Osteoblast (primary cell): ENCODE measurements around the gene CTNNA2. TPM values are rescaled to one million over a fixed set of nuclear protein-coding genes. Genes with fewer than 3 reads are reported as not detected.

Source experiments
- DNase-seq: peaks from one replicate; pipeline ENCODE4 v3.0.0; 2011; ENCODE audit warnings: low spot score, mixed read lengths; ENCODE audit not compliant: insufficient read length; ENCODE audit errors: missing footprints
- H2AFZ ChIP-seq: 2 replicates; pipeline ENCODE4 v1.6.0; 2011; ENCODE audit warnings: mild to moderate bottlenecking, low read length
- H3K27ac ChIP-seq: 2 replicates; pipeline ENCODE4 v1.5.1; 2011; ENCODE audit warnings: mild to moderate bottlenecking, low read depth, low read length, moderate library complexity
- H3K27me3 ChIP-seq: 2 replicates; pipeline ENCODE4 v1.6.0; 2012; ENCODE audit warnings: mild to moderate bottlenecking, control low read depth, inconsistent platforms, low read length, moderate library complexity; ENCODE audit not compliant: insufficient read depth
- H3K36me3 ChIP-seq: 2 replicates; pipeline ENCODE4 v1.5.1; 2011; ENCODE audit warnings: mild to moderate bottlenecking, low read length, control low read depth, moderate library complexity; ENCODE audit not compliant: insufficient read depth
- H3K4me1 ChIP-seq: 2 replicates; pipeline ENCODE4 v1.5.1; 2011; ENCODE audit warnings: mild to moderate bottlenecking, low read length, control low read depth, moderate library complexity; ENCODE audit not compliant: insufficient read depth
- H3K4me2 ChIP-seq: 2 replicates; pipeline ENCODE4 v1.6.0; 2011; ENCODE audit warnings: mild to moderate bottlenecking, low read length; ENCODE audit not compliant: insufficient read depth
- H3K4me3 ChIP-seq: fragments of 200-600 bp; sonication (generic); 3 replicates; pipeline ENCODE4 v1.5.1; 2012; ENCODE audit warnings: mild to moderate bottlenecking, low read length, inconsistent platforms; ENCODE audit not compliant: insufficient read depth
- H3K79me2 ChIP-seq: 2 replicates; pipeline ENCODE4 v1.6.0; 2012; ENCODE audit warnings: mild to moderate bottlenecking, low read length, control low read depth, inconsistent platforms; ENCODE audit not compliant: insufficient read depth
- H3K9me3 ChIP-seq: 2 replicates; pipeline ENCODE4 v1.5.1; 2011; ENCODE audit warnings: low read depth, low read length, control low read depth
- H4K20me1 ChIP-seq: 2 replicates; pipeline ENCODE4 v1.6.0; 2012; ENCODE audit warnings: mild to moderate bottlenecking, low read length, control low read depth; ENCODE audit not compliant: insufficient read depth
- CTCF ChIP-seq: IDR thresholded peaks from 2 replicates; pipeline ENCODE4 v1.5.1; 2011; ENCODE audit warnings: mild to moderate bottlenecking, low read depth, low read length, moderate library complexity; ENCODE audit errors: extremely low read depth
- total RNA-seq: library from RNA; depleted of rRNA; stranded (reverse); fragments of >200 nt; gene quantifications from 2 replicates; pipeline ENCODE4 v1.2.3, GENCODE V29; 2012

The CTNNA2 gene
- total RNA-seq, 1 donor, result not detected

- H3K4me1 ChIP-seq, result no peaks in the 10 kb centered on the region
- DNase-seq, result peak; percentile 13
- H3K9me3 ChIP-seq, result no peaks in the 10 kb centered on the region
- no peak overlapping the region for H3K27ac ChIP-seq
- H3K27me3 ChIP-seq, result no peaks in the 10 kb centered on the region
- H3K4me3 ChIP-seq, result no peak overlapping the region
- TF ChIP-seq CTCF, result no peak
- no peak overlapping the region for H3K4me2 ChIP-seq
- no peaks in the 10 kb centered on the region for H4K20me1 ChIP-seq
- no peaks in the 10 kb centered on the region for H3K79me2 ChIP-seq
- H2AFZ ChIP-seq, result no peak overlapping the region
- H3K36me3 ChIP-seq, result no peaks in the 10 kb centered on the region
Observed at GRCh38 chr2:80126596-80127189, 613.8 kb downstream of the CTNNA2 start.

- no peak for TF ChIP-seq CTCF
- Histone ChIP-seq H3K79me2 (no peaks in the 10 kb centered on the region), H4K20me1 (no peaks in the 10 kb centered on the region), H3K36me3 (no peaks in the 10 kb centered on the region), H3K27me3 (no peaks in the 10 kb centered on the region), H3K4me1 (no peaks in the 10 kb centered on the region), H3K27ac (no peak overlapping the region), H3K4me3 (no peak overlapping the region), H3K4me2 (no peak overlapping the region), H2AFZ (no peak overlapping the region), H3K9me3 (peaks cover 3% of the 10 kb centered on the region)
- no peak for DNase-seq
Observed at GRCh38 chr2:80128080-80128479, 615.2 kb downstream of the CTNNA2 start.

- Histone ChIP-seq H4K20me1 (no peaks in the 10 kb centered on the region), H3K27ac (no peak overlapping the region), H2AFZ (no peak overlapping the region), H3K79me2 (no peaks in the 10 kb centered on the region), H3K4me3 (no peak overlapping the region), H3K36me3 (no peaks in the 10 kb centered on the region), H3K27me3 (no peaks in the 10 kb centered on the region), H3K4me1 (no peaks in the 10 kb centered on the region), H3K4me2 (no peak overlapping the region), H3K9me3 (peaks cover 3% of the 10 kb centered on the region)
- DNase-seq, result no peak
- TF ChIP-seq CTCF, result no peak
Observed at GRCh38 chr2:80132281-80132680, 619.4 kb downstream of the CTNNA2 start.

GRCh38 chr2:80135001-80135400 is 622.1 kb downstream of the CTNNA2 start:
- TF ChIP-seq CTCF, result no peak
- no peaks in the 10 kb centered on the region for H3K27me3 ChIP-seq
- no peak for DNase-seq
- H3K79me2 ChIP-seq, result no peaks in the 10 kb centered on the region
- H3K4me3 ChIP-seq, result no peak overlapping the region
- no peak overlapping the region for H2AFZ ChIP-seq
- peaks cover 3% of the 10 kb centered on the region for H3K9me3 ChIP-seq
- no peak overlapping the region for H3K4me2 ChIP-seq
- no peaks in the 10 kb centered on the region for H3K4me1 ChIP-seq
- no peak overlapping the region for H3K27ac ChIP-seq
- H4K20me1 ChIP-seq, result no peaks in the 10 kb centered on the region
- H3K36me3 ChIP-seq, result no peaks in the 10 kb centered on the region
